Mammary epithelial cell (primary cell): ENCODE measurements around the gene FPR1.

Experiments used
- CTCF ChIP-seq, 2 donors: IDR thresholded peaks in 1 of 2; conservative IDR thresholded peaks in 1 of 2; 2 replicates each; pipeline ENCODE4 v1.5.1; 2011 to 2012; ENCODE audit warnings: inconsistent platforms in 2 of 2, low read length in 2 of 2, mild to moderate bottlenecking in 2 of 2, control low read depth in 1 of 2, low read depth in 1 of 2; ENCODE audit not compliant: insufficient read depth in 1 of 2; ENCODE audit errors: extremely low read depth in 1 of 2
- EZH2 ChIP-seq: IDR thresholded peaks from 2 replicates; pipeline ENCODE4 v1.6.1; 2012; ENCODE audit warnings: low read length, inconsistent platforms, borderline replicate concordance

- no peak for TF ChIP-seq EZH2
- TF ChIP-seq CTCF (conservative IDR thresholded peaks at IDR 0.05 in 1 of 2, IDR thresholded peaks at IDR 0.05 in 1 of 2; ENCODE audit: extremely low read depth in 1 of 2, insufficient read depth in 1 of 2, low read depth in 1 of 2, low read length in 2 of 2): peak; percentile 62 to 72
Measured at GRCh38 chr19:51777570-51778462, 26.1 kb upstream of the FPR1 start.
